H1 (cell line): ENCODE measurements around the gene TNNT3. TPM values are rescaled to one million over a fixed set of nuclear protein-coding genes. Genes with fewer than 3 reads are reported as not detected.

ENCODE experiments used
- CTCF ChIA-PET: fragments of 300-600 bp; sonication (Branson Sonifier 250); formaldehyde crosslinking; loops from one replicate; lab custom pipeline; 2021; ENCODE audit not compliant: partially characterized antibody; lab: Charles Lee
- POLR2A ChIA-PET: fragments of 300-600 bp; sonication (Branson Sonifier 250); formaldehyde crosslinking; loops from one replicate; lab custom pipeline; 2021; ENCODE audit warnings: inconsistent platforms; ENCODE audit not compliant: partially characterized antibody; lab: Charles Lee
- DNase-seq, 2 experiments: peaks; one replicate each; pipeline versions ENCODE4 v3.0.0 to v3.0.0-alpha.2; 2010 to 2022; ENCODE audit warnings: low spot score in 2 of 2, low read depth in 1 of 2, mixed read lengths in 1 of 2
- FAIRE-seq: peaks from 2 replicates; lab custom pipeline; 2011; peaks lifted over from hg19 to GRCh38; lab: Jason Lieb, UNC
- H2AFZ ChIP-seq: 2 replicates; pipeline ENCODE4 v1.8.1; 2012; ENCODE audit warnings: low read length, inconsistent platforms
- H2AK5ac ChIP-seq: 2 replicates; pipeline ENCODE4 v1.6.1; 2013; ENCODE audit warnings: low read depth, low read length
- H2BK120ac ChIP-seq: replicated peaks from 2 replicates; pipeline ENCODE3; 2013; ENCODE audit warnings: low read depth, low read length, inconsistent platforms
- H2BK12ac ChIP-seq: 2 replicates; pipeline ENCODE4 v1.6.1; 2013; ENCODE audit warnings: low read depth, low read length
- H2BK15ac ChIP-seq: 2 replicates; pipeline ENCODE4 v1.6.1; 2013; ENCODE audit warnings: low read length
- H2BK20ac ChIP-seq: 2 replicates; pipeline ENCODE4 v1.6.1; 2013; ENCODE audit warnings: low read length
- H2BK5ac ChIP-seq: 2 replicates; pipeline ENCODE4 v1.6.1; 2013; ENCODE audit warnings: low read depth, low read length
- H3K14ac ChIP-seq: 2 replicates; pipeline ENCODE4 v1.6.1; 2013; ENCODE audit warnings: inconsistent platforms; ENCODE audit not compliant: insufficient read length
- H3K18ac ChIP-seq: 2 replicates; pipeline ENCODE4 v1.6.1; 2013; ENCODE audit warnings: low read length; ENCODE audit errors: extremely low read depth
- H3K23ac ChIP-seq: 2 replicates; pipeline ENCODE4 v1.6.1; 2013; ENCODE audit warnings: inconsistent platforms; ENCODE audit not compliant: insufficient read length
- H3K23me2 ChIP-seq: 2 replicates; pipeline ENCODE4 v1.6.1; 2013; ENCODE audit warnings: low read depth, low read length
- H3K27ac ChIP-seq: 2 replicates; pipeline ENCODE4 v1.6.1; 2011; ENCODE audit warnings: low read depth, low read length, inconsistent platforms
- H3K27me3 ChIP-seq, 4 experiments: replicated peaks in 1 of 4; 1 replicate in 1 of 4; 2 replicates in 3 of 4; pipeline versions ENCODE4 v1.6.1 to v1.8.1; 2011 to 2013; ENCODE audit warnings: low read length in 3 of 4, mild to moderate bottlenecking in 3 of 4, inconsistent platforms in 2 of 4, mixed read lengths in 2 of 4, moderate library complexity in 1 of 4; ENCODE audit not compliant: control insufficient read depth in 3 of 4, insufficient read depth in 3 of 4; ENCODE audit errors: extremely low read depth in 1 of 4
- H3K36me3 ChIP-seq, 4 experiments: 2 replicates each; pipeline versions ENCODE4 v1.6.1 to v1.8.1; 2011 to 2013; ENCODE audit warnings: mild to moderate bottlenecking in 4 of 4, low read length in 3 of 4, moderate library complexity in 2 of 4, control low read depth in 1 of 4, inconsistent platforms in 1 of 4; ENCODE audit not compliant: insufficient read depth in 4 of 4, control insufficient read depth in 2 of 4
- H3K4ac ChIP-seq: replicated peaks from 2 replicates; pipeline ENCODE3; 2013; ENCODE audit warnings: low read length, low read depth, mixed read lengths, inconsistent platforms; ENCODE audit not compliant: insufficient read length
- H3K4me1 ChIP-seq, 4 experiments: replicated peaks in 1 of 4; 1 replicate in 1 of 4; 2 replicates in 3 of 4; pipeline versions ENCODE4 v1.6.1 to v1.8.1; 2011 to 2013; ENCODE audit warnings: low read length in 3 of 4, inconsistent platforms in 2 of 4, mixed read lengths in 1 of 4; ENCODE audit not compliant: insufficient read depth in 4 of 4, control insufficient read depth in 3 of 4
- H3K4me2 ChIP-seq, 2 experiments: 2 replicates each; pipeline versions ENCODE4 v1.6.1 to v1.8.1; 2011 to 2013; ENCODE audit warnings: low read depth in 2 of 2, low read length in 2 of 2, control low read depth in 1 of 2, inconsistent platforms in 1 of 2, mild to moderate bottlenecking in 1 of 2; ENCODE audit not compliant: insufficient read depth in 1 of 2
- H3K4me3 ChIP-seq, 4 experiments: fragments of 200-600, 300-600 bp in 1 of 4; sonication (generic), shearing (Covaris generic), sonication (Bioruptor Twin) in 1 of 4; 2 replicates each; pipeline versions ENCODE4 v1.5.1 to v1.8.1; 2011 to 2016; ENCODE audit warnings: low read length in 4 of 4, low read depth in 3 of 4, control low read depth in 2 of 4, inconsistent platforms in 2 of 4, mild to moderate bottlenecking in 2 of 4, mixed read lengths in 1 of 4, moderate library complexity in 1 of 4; ENCODE audit not compliant: insufficient read depth in 2 of 4; ENCODE audit errors: extremely low read depth in 1 of 4
- H3K56ac ChIP-seq: replicated peaks from 2 replicates; pipeline ENCODE3; 2013; ENCODE audit warnings: low read depth, mild to moderate bottlenecking, mixed read lengths, low read length, inconsistent platforms; ENCODE audit not compliant: insufficient read length
- H3K79me1 ChIP-seq: 2 replicates; pipeline ENCODE4 v1.6.1; 2013; ENCODE audit warnings: low read depth, low read length, control low read depth
- H3K79me2 ChIP-seq, 2 experiments: 2 replicates each; pipeline versions ENCODE4 v1.6.1 to v1.8.1; 2012 to 2013; ENCODE audit warnings: low read length in 2 of 2, mild to moderate bottlenecking in 2 of 2, inconsistent platforms in 1 of 2; ENCODE audit not compliant: insufficient read depth in 2 of 2, control insufficient read depth in 1 of 2
- H3K9ac ChIP-seq, 4 experiments: replicated peaks in 1 of 4; 1 replicate in 1 of 4; 2 replicates in 3 of 4; pipeline versions ENCODE4 v1.6.1 to v1.8.1; 2011 to 2013; ENCODE audit warnings: low read depth in 3 of 4, low read length in 3 of 4, control low read depth in 2 of 4, mild to moderate bottlenecking in 2 of 4, moderate library complexity in 2 of 4, inconsistent platforms in 1 of 4; ENCODE audit errors: extremely low read depth in 1 of 4
- H3K9me3 ChIP-seq, 2 experiments: 2 replicates each; pipeline versions ENCODE4 v1.6.1 to v1.8.1; 2012 to 2013; ENCODE audit warnings: mild to moderate bottlenecking in 2 of 2, moderate library complexity in 2 of 2, control low read depth in 1 of 2, inconsistent platforms in 1 of 2, low read depth in 1 of 2, low read length in 1 of 2, mixed read lengths in 1 of 2; ENCODE audit not compliant: insufficient read depth in 2 of 2
- H4K20me1 ChIP-seq, 2 experiments: replicated peaks in 1 of 2; 2 replicates each; pipeline versions ENCODE3 to v1.8.1; 2011 to 2013; ENCODE audit warnings: inconsistent platforms in 2 of 2, low read length in 2 of 2, mild to moderate bottlenecking in 1 of 2; ENCODE audit not compliant: insufficient read depth in 2 of 2, control insufficient read depth in 1 of 2
- H4K5ac ChIP-seq: 2 replicates; pipeline ENCODE4 v1.6.1; 2013; ENCODE audit warnings: low read length, low read depth, mixed read lengths, inconsistent platforms; ENCODE audit not compliant: insufficient read length
- H4K8ac ChIP-seq: 2 replicates; pipeline ENCODE4 v1.8.0; 2013; ENCODE audit warnings: mild to moderate bottlenecking, moderate library complexity, low read length, inconsistent platforms; ENCODE audit not compliant: insufficient read depth; ENCODE audit errors: extremely low read depth
- H4K91ac ChIP-seq: replicated peaks from 2 replicates; pipeline ENCODE3; 2013; ENCODE audit warnings: low read length, mixed read lengths, inconsistent platforms; ENCODE audit not compliant: insufficient read length
- ASH2L ChIP-seq: fragments of 200-600, 300-600 bp; sonication (generic); IDR thresholded peaks from one replicate; pipeline ENCODE4 v1.7.1; 2017; ENCODE audit warnings: low read length
- RAD21 ChIP-seq, 2 experiments: IDR thresholded peaks in 1 of 2; conservative IDR thresholded peaks in 1 of 2; 2 replicates each; pipeline ENCODE4 v1.6.1; 2011; ENCODE audit warnings: low read depth in 2 of 2, low read length in 2 of 2, improper control_type of control experiment in 1 of 2, inconsistent platforms in 1 of 2, mild to moderate bottlenecking in 1 of 2, moderate library complexity in 1 of 2
- SRF ChIP-seq: IDR thresholded peaks from 2 replicates; pipeline ENCODE4 v1.6.1; 2011; ENCODE audit warnings: mild to moderate bottlenecking, low read depth, low read length, moderate library complexity
- WGBS, 2 experiments: shearing (Covaris generic) in 1 of 2; methylation state at CpG; one replicate each; pipeline versions ENCODE4 v1.1.6 to v1.1.7; 2013 to 2015; ENCODE audit warnings: low lambda C conversion rate in 2 of 2, mixed read lengths in 2 of 2, inconsistent platforms in 1 of 2, low coverage in 1 of 2, missing lambda C conversion rate in 1 of 2; ENCODE audit not compliant: insufficient replicate concordance in 2 of 2, insufficient coverage in 1 of 2, insufficient read length in 1 of 2; ENCODE audit errors: extremely low coverage in 1 of 2, missing lambda C conversion rate in 1 of 2; 5-methylcytosine and 5-hydroxymethylcytosine counted together
- polyA plus RNA-seq, 7 experiments: library from polyadenylated mRNA; depleted of rRNA in 3 of 7; stranded (reverse) in 5 of 7; unstranded in 2 of 7; fragments of >200 nt in 5 of 7; fragments of 200-250 nt in 2 of 7; gene quantifications; 1 replicate in 5 of 7; 2 replicates in 1 of 7; 4 replicates in 1 of 7; pipeline versions ENCODE4 v1.2.1 to v1.2.3, GENCODE V29; 2011 to 2013; ENCODE audit warnings: missing spikeins in 2 of 7, mixed read lengths in 2 of 7
- total RNA-seq: library from RNA; stranded (reverse); fragmentation: NEBNext Ultra II Directional; extraction: Animal tissue kit (Norgen Biotek cat#: 25700); gene quantifications from 2 replicates; pipeline ENCODE4 v1.2.1, GENCODE V29; 2021

Gene TNNT3
- total and polyA plus RNA-seq, 2 of the 8 experiments (the other 6 are each of a cell fraction or from before 2014, with no cell fraction given) = not detected

GRCh38 chr11:1918436-1919315, 827 bp upstream of the TNNT3 start:
- H3K4me1 ChIP-seq = peaks cover 0 to 3% (median 3%) of the 10 kb centered on the region in 4 experiments; a peak in 4 of 7 replicates
- no peak overlapping the region for H3K56ac ChIP-seq
- H3K9ac ChIP-seq = no peak overlapping the region
- no peaks in the 10 kb centered on the region for H3K79me1 ChIP-seq
- H3K4me3 ChIP-seq = no peak overlapping the region
- no peak for FAIRE-seq
- no peak overlapping the region for H3K4ac ChIP-seq
- H2BK15ac ChIP-seq = no peak overlapping the region
- no peak overlapping the region for H2BK5ac ChIP-seq
- TF ChIP-seq SRF = no peak
- peak in 1 of 2 experiments; percentile 18; a peak in 1 of 4 replicates for TF ChIP-seq RAD21 (IDR thresholded peaks at IDR 0.05 in 1 of 2, conservative IDR thresholded peaks at IDR 0.05 in 1 of 2; ENCODE audit: low read depth in 2 of 2, low read length in 2 of 2)
- no peak for TF ChIP-seq ASH2L
- no peak overlapping the region for H3K4me2 ChIP-seq
- no peak overlapping the region for H3K27ac ChIP-seq
- H4K5ac ChIP-seq = no peak overlapping the region
- H2AFZ ChIP-seq = no peak overlapping the region
- H3K23me2 ChIP-seq = peaks cover 5% of the 10 kb centered on the region; the same call in 1 of the 2 replicates
- no peak overlapping the region for H3K23ac ChIP-seq
- H3K14ac ChIP-seq = no peak overlapping the region
- no peak overlapping the region for H3K18ac ChIP-seq
- H2BK120ac ChIP-seq = no peak overlapping the region
- POLR2A ChIA-PET = no interaction called here
- CTCF ChIA-PET = interaction anchor here (0.6 to 4.4 kb wide), 24 partner anchors 9 to 968 kb away, joined by 3 to 47 read pairs (median 5); partner anchors contain the start of gene PRR33
- no peak overlapping the region for H2AK5ac ChIP-seq
- H4K20me1 ChIP-seq = peaks cover 0 to 2% of the 10 kb centered on the region in 2 experiments
- 91% methylated on average over 16 of the region's 29 CpGs; no CpG with 5 or more reads in 1 of the 2 experiments for WGBS, 2 experiments
- H4K8ac ChIP-seq = no peak overlapping the region; the same call in 1 of the 2 replicates
- H2BK12ac ChIP-seq = no peak overlapping the region
- no peak overlapping the region for H2BK20ac ChIP-seq
- no peaks in the 10 kb centered on the region for H3K9me3 ChIP-seq
- H3K36me3 ChIP-seq = no peaks in the 10 kb centered on the region
- no peak overlapping the region for H4K91ac ChIP-seq
- H3K79me2 ChIP-seq = no peaks in the 10 kb centered on the region
- DNase-seq = no peak
- no peaks in the 10 kb centered on the region for H3K27me3 ChIP-seq
